ENCODE measurements around the gene ELOF1.
"Not testable (repeated sequence)": the region's sequence is repeated elsewhere in the genome, so short reads cannot be mapped to it uniquely, and the experiment has no call there.

- TF ChIP-seq CTCF (IDR thresholded peaks at IDR 0.05; ENCODE audit: extremely low read depth in 1 of 2, insufficient read depth in 1 of 2, low read depth in 1 of 2, low read length in 2 of 2); POLR2A (IDR thresholded peaks at IDR 0.05; ENCODE audit: low read depth, low read length); POLR2AphosphoS5 (IDR thresholded peaks at IDR 0.05; ENCODE audit: insufficient read depth, low read depth, low read length); MAX (IDR thresholded peaks at IDR 0.05; ENCODE audit: insufficient read depth, insufficient read length); EZH2 (IDR thresholded peaks at IDR 0.05; ENCODE audit: borderline replicate concordance, low read depth, low read length, severe bottlenecking): not testable (repeated sequence)
Observed at GRCh38 chr19:11573354-11573753, 14.3 kb upstream of the ELOF1 start.
